Transverse colon (tissue), 4 donors: ENCODE data around the gene EVC.

Experiments used
- CTCF ChIP-seq, 5 experiments: fragments of 200-600 bp in 3 of 5; fragments of 450-650 bp in 2 of 5; sonication (generic) in 3 of 5; IDR thresholded peaks; 1 replicate in 2 of 5; 2 replicates in 3 of 5; pipeline ENCODE4 v1.5.1; 2016 to 2017; ENCODE audit warnings: antibody characterized with exemption in 5 of 5, inconsistent platforms in 3 of 5, mild to moderate bottlenecking in 2 of 5, moderate library complexity in 1 of 5
- POLR2A ChIP-seq: fragments of 450-650 bp; IDR thresholded peaks from one replicate; pipeline ENCODE4 v1.6.1; 2016; ENCODE audit warnings: antibody characterized with exemption, mild to moderate bottlenecking, moderate library complexity
- POLR2AphosphoS5 ChIP-seq, 3 donors: sonication (generic); formaldehyde crosslinking; IDR thresholded peaks; one replicate each; pipeline ENCODE4 v1.6.1; 2016; ENCODE audit warnings: antibody characterized with exemption in 3 of 3

DNA sequence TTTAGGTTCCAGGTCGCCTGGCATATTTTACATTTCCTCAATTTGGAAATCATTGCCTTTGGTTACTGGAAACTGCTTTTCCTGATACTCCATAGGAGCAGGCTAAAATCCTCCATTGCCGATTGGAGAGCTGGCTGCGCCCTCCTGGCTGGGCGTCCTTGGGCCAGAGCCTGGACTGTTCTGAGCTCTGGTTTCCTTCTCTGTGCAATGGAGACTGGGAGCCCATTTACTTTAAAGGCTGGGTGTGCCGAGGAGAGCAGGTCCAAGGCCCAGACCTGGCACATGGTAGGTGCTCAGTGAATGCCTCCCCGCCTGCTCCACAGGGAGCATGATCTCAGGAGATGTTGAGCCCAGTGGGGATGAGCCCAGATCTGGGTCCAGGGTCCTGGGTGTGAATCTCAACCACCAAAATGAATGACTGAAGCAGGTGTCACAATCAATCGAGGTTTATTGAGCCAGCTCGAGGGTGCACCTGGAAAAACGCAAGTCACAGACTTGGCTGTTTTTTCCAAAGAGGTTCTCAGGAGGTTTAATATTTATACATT is 50.0 kb downstream of the EVC start:
- TF ChIP-seq CTCF (IDR thresholded peaks at IDR 0.05) (no peak), POLR2A (no peak), POLR2AphosphoS5 (IDR thresholded peaks at IDR 0.05) (no peak)
